Body of pancreas (tissue), 4 donors: ENCODE measurements around the gene TXNRD2.

Experiments
- CTCF ChIP-seq, 7 experiments: fragments of 450-650 bp in 4 of 7; fragments of 200-600 bp in 3 of 7; sonication (generic) in 3 of 7; IDR thresholded peaks; one replicate each; pipeline ENCODE4 v1.5.1; 2016 to 2019; ENCODE audit warnings: antibody characterized with exemption in 7 of 7
- POLR2A ChIP-seq, 3 donors: fragments of 450-650 bp; IDR thresholded peaks; one replicate each; pipeline ENCODE4 v1.6.1; 2016; ENCODE audit warnings: antibody characterized with exemption in 3 of 3, mild to moderate bottlenecking in 2 of 3

- TF ChIP-seq CTCF (IDR thresholded peaks at IDR 0.05): no peak
- no peak for TF ChIP-seq POLR2A (IDR thresholded peaks at IDR 0.05)
These were observed 32.1 kb upstream of the TXNRD2 start for GRCh38 chr22:19973551-19974267.
